Pulmonary artery endothelial cell (primary cell): ENCODE results near the gene CCL1. TPM values are rescaled to one million over a fixed set of nuclear protein-coding genes. Genes with fewer than 3 reads are reported as not detected.

Experiments
- DNase-seq: peaks from one replicate; pipeline ENCODE4 v3.0.0-alpha.2; 2011; ENCODE audit warnings: low read depth, low spot score
- total RNA-seq: library from RNA; depleted of rRNA; stranded (reverse); fragments of >200 nt; gene quantifications from 2 replicates; pipeline ENCODE4 v1.2.3, GENCODE V29; 2014

CCL1 gene, protein sequence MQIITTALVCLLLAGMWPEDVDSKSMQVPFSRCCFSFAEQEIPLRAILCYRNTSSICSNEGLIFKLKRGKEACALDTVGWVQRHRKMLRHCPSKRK
- not detected in 2 replicates for total RNA-seq

DNA sequence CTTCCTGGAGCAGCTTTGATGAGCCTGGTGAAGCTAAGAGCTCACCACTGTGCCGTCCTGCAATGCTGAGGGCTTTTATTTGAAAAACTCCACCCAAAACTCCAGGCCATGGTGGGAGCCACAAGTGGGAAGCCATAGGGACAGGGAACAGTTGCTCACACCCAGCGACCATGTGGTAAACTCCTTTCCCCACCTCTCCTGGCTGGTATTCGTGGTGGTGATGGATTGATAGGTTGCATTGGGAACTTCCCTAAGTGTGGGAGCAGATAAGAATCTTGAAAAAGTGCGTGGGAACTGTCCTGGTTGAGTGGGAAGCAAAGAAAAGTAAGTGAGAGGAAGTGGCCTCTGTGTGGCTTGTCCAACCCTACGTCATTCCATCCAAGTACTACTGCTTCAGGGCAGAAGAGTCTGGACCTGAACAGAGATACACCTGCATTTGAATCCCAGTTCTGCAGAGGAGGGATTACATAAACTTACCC is at the start of gene CCL1:
CCL1 (minus strand) TSS at position 51 of the 479 bp plus-strand sequence. CDS start 72 bp downstream, outside the sequence.
- DNase-seq: no peak

DNA sequence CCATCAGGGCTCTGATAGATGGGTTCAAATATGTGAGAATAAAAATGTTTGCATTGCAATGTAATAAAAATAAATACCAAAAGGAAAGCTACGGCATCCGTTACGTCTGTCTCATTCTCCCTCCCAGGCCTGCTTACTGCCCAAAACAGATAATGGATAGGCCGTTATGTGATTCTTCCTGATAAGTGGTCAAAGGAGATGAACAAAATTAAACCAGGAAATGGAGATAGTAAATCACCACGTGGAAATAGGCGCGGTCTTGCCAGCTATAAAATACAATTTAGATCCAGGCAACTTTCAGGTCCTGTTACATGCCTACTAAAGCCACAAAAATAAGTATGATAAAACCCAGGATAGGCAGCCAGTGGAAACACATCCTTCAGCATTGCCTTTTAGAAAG is 49.5 kb upstream of the CCL1 start:
- DNase-seq: no peak

DNA sequence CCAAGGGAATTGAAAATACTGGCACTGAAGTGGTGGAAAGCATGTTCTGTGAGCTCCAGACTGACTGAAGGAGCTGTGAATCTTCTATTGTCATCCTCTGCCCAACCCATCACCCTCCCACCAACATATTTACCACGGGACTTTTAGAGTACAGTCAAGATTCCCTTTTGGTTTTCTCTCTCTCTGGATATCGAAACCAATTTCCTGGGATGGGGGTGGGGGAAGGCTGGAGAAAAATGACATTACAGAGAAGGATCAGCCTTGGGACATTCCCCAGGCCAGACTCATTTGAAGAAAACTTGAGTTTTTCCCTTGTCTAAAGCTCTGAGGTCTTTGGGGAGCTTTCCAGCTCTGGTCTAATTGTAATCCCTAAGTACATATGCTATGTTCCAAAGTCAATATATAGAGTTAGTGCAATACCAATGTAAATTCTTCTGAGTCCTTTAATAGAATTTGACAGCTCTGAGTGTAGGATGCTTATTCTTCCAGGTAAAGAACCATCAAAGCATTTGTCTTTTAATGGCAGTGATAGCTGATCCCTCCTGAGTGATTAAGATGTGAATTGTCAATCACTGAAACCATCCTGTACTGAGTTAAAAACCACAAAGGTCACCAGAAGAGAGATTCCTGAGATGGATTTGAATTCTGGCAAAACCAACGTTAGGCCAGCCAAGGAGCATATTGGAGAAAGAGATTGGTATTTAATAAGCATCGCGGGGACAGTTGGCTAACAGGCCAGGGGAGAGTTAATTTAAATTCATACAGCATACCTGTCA is 48.8 kb upstream of the CCL1 start:
- DNase-seq: no peak

DNA sequence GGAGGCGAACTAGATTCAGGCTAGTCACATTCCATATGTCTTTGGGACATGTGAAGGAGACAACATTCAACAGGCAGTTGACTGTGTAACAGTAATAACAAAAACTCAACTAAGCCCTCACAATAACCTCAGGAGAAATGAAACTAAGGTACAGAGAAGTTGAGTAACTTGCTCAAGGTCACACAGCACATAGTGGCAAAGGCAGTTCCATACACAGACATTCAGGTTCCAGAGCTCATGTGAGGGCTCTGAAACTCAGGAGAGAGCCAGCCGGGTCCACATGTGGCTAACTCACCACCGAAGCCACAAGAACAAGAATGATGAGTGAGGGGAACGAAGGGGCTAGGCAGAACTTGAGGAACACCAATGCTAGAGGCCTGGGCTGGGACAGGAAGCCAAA is 46.3 kb upstream of the CCL1 start:
- no peak for DNase-seq

DNA sequence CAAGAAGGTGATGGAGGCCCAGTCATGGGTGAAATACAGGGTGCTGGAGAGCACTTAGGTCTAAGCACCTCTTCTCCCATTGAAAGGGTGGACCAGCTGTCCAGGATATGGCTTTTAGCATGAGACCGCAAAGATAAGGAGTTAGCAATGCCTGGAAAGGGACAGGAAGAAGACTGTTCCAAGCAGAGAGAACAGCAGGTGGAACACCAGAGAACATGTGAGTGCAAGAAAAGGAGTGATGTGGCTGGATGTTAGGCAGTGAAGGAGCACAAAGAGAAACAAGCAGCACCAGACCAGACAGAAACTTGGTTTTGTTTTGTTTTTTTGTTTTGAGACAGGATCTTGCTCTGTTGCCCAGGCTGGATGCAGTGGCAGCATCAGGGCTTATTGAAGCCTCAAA is 45.4 kb upstream of the CCL1 start:
- no peak for DNase-seq

DNA sequence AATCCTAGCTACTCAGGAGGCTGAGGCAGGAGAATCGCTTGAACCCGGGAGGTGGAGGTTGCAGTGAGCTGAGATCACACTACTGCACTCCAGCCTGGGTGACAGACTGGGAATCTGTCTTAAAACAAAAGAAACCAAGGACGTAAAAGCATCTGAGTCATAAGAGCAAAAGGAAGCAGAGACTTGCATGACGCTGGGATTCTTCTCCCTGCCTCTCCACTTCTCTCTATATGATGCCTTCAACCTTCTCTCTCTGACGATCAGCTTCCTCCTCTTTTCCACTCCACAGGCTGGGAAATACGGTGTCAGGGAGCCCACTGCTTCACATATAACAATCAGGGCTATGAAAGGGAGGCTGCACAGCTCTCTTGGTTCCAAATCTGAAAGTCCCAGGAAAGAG is 43.2 kb upstream of the CCL1 start:
- no peak for DNase-seq

DNA sequence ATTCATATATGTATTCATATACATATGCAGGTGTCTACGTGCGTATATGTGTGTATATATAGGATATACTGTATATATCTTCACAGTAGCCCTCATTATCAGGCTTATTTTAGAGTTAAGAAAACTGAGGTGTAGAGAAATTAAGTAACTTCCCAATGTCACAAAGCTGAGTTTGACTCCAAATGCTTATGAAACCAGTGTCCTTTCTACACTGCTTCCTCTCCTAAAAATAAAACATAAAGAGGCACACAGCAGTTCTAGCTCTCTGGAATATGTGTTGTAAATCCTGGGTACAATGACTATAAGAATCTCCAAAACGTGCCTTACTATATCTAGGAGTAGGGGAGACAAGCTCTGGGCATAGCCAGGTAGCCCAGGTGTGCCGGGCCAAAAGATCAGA is 40.0 kb upstream of the CCL1 start:
- no peak for DNase-seq

DNA sequence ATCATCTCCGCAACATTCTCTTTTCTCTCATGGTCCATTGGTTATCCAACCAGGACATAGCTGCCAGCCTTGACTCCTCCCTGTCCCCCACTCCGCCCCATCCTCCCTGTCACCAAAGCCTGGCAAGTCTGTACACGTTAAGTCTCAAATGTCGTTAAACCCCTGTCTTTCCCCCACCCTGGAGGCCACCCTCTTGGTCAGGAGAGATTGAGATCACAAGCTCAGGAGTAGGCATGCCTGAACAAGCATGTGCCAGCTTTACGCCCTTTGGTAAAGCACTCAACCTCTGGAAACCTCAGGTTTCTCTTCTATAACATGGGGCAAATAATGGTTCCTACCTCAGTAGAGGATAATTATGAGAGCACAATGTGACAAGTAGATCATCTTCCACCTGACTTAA is 38.1 kb upstream of the CCL1 start:
- no peak for DNase-seq

DNA sequence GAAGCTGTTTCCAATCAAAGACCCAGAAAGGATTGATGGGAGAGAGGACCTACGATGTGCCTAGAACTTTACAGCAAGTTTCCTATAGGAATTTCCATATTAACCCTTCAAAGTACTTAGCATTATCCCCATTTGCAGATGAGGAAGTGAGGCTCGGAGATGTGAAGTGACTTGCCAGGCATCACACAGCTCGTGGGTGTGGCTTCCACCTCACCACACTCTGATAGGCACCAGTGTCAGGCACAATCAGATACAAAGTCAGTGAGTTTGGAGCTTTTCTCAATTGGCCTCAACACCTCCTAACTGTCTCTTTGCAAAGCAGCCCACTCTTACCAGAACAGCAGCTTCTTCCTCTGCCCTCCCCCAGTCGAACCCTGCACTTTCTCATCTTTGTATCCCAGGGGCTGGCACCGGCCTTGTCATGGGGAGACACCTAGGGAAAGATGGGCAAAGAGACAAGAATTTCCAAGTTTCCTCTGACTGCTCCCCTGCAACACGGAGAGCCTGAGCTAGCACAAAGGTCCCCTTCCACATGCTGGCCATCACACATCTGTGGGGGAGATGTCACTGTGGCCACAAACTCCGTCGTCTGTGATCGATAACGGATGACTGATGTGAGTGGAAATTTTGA is 37.4 kb upstream of the CCL1 start:
- no peak for DNase-seq

DNA sequence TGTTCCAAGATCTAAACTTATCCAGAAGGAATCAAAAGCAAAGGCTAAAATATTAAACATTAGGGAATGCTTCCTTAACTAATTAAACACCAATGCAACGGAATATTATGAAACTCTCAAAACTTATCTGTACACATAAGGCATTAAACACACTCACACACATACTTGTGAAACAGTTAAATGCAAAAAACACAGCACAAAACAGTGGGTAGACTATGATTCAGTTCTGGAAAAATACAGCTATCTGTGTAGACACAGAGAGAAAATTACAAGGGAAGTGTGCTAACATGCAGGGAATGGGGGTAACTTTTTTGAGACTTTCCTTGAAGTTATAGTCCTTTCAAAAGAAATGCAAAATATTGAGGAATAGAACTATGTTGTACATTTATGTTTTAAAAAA is 36.7 kb upstream of the CCL1 start:
- no peak for DNase-seq

DNA sequence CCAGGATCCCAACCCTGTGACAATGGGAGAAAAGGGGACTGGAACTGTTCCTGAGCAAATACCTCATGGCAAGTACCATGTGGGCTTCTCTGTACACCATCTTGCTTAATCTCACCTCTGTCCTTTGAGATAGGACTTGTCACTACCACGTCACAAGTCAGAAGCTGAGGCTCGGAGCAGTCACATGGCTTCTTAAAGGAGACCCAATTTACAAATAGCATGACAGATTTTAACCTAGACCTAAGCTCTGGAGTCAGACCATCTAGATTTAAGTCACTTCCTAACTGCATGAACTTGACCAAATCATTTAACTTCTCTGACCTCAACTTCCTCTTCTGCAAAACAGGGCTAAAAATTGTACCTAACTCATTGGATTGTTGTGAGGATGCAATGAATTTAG is 36.0 kb upstream of the CCL1 start:
- DNase-seq: no peak

DNA sequence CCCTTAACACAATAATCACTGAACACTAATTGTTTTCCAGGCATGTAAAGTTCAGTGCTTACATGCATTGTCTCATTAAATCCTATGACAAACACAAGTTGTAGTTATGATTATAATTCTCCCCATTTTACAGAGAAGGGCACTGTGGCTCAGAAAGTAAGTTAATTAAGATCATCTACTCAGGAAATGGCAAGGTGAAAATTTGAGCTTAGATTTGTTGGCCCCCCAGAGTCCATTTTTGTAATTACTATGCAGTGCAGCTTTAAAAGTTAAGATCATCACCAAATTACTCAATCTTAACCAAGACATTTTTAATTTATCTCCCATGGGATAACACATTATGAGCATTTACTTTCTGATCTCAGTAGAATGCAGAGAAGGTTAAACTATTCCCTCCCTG is 34.2 kb upstream of the CCL1 start:
- DNase-seq: no peak

DNA sequence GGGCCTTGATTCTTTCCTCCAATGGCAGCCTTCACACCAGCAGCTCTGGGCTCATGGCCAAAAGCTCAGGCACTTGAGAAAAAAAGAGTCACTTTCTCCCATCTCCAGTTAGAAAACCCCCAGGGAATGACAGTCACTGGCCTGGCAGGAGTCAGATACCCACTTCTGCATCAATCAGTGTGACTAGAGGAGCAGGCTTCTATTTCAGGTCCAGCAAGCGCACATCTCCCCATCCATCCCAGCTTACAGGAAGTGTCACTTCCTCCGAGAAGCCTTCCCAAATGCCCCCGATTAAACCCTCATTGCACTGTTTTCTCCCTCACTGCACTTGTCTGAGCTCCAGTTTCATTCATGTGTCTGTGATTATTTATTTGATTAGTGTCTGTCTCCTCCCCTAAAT is 30.4 kb upstream of the CCL1 start:
- no peak for DNase-seq

DNA sequence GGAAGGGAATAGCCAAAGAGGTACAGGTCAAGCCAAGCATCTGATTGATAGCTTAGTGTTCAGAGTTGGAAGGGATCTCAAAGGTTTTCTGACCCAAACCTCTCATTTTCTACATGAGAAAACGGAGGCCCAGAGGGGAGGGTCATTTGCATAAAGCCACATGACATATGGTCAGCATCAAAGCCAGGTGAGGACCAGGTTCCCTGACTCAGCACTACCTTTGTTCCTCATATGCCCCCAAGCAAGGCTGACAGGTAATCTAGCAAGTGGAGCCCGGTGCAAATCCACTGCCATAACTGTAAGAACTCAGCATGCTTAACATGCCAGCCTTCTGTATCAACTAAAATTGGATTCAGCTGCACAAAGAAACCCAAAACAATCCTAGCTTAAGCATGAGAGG is 28.2 kb upstream of the CCL1 start:
- no peak for DNase-seq

DNA sequence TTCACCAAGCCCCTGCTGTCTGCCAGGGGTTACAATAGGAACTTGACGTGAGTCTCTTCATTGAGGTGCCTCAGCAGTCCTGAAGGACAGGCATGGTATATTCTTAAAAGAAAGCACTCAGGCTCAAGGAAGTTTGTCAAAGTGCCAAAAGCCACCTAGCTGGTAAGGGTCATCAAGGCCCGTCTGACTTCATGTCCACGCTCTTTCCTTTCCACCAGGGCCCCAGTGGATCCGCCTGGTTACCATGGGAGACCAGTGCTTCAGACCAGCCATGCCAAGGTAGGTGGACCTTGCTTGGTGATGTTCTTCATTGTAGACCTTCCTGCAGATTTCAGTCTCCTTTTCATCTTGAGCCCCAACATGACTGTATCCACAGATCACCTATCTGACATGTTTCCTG is 27.6 kb upstream of the CCL1 start:
- no peak for DNase-seq

DNA sequence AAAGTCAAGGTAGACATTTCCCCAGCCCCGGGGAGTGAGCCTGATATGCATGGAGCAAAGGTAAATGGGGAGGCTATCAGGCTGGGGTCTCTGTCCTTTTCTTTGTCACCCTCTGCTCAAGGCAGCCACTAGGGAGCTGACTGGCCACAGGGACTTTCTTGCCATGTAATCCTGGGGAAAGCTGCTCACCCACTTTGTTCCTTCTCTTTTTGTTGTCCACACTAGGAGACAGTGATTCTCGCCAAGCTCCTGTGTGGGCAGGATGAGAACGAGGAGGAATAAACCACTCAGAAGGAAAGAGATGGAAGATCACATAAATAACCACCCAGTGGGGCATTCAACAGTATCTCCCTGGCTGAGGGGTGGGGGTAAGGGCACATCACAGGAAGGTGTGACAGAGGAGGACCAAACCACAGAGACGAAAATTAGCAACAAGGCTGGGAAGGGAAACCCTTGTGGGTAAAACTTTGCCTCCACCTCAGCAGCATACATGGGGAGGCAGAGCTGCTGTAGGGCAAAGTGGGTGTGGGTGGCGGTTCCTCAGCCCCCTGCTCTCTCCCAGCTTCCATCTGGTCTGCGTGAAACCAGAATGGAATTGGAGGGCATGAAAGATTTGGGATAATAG is 26.2 kb upstream of the CCL1 start:
- DNase-seq: no peak

DNA sequence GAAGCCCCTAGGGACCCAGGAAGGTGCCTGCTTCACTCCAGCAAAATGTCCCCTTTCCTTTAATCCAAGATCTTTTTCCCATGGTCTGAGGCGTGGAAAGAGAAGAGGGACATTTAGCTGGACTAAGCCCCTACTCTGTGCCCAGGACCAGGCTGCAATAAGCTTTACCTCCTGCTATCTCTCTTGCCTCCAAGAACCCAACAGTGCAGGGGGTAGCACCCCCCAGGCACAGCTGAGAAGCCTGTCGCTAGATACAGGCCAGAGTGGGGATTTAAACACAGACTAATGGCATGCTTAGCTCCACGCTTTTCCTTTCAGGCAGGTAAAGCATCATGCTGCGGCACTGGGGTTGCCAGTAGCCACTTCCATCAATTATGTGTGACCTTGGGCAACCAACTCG is 24.5 kb upstream of the CCL1 start:
- no peak for DNase-seq

DNA sequence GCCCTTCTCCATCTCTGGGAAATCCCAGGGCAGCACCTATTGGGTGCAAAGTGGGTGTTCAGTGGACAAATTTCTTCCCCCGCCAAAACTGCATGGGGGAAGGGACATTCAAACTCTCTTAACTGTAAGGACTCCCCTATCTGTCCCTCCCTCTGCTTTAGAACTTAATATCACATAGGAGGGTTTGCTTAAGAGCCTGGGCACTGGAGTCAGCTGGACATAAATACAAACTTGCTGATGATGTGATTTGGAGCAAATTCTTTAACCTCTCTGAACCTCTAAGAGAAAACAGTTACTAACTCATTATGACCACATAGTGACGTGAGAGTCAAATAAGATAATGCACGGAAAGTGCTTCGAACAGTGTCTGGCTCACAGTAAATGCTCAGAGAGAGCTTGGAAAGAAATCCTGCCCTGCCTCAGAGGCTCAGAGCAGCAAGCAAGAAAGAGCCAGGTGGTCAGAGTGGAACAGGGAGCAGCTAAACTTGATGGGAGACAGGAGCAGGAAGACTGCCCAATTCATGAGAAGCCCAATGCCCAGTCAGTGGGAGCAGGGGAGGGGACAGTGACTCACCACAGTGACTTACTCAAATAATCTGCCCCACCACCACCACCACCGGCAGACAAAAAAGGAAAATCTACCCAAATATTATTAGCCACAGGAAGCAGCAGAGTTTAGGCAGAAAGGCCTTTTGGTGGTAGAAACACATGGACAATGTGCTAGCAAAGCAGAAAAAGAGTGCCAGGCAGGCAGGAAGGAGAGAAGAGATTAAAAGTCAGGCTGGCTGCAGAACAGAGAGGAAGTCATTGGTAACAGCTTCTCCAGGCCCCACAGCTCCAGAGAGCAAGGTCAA is 23.9 kb upstream of the CCL1 start:
- DNase-seq: no peak

DNA sequence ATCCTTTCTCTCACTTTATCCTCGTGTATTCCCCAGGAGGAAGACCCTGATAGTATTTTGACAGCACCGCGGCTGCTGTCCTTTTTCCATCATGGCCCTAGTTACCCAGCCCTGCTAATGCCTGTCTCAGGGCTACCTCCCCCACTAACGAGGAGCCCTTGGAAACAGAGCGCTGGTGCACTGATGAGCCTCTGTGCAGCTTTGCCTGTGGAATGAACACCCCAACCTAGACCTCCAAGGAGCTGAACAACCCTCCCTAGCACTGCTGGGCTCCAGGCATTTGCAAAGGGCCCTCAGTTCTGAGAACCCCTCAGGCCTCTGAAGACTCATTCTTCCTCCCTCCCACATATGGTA is 23.3 kb upstream of the CCL1 start:
- DNase-seq: no peak

DNA sequence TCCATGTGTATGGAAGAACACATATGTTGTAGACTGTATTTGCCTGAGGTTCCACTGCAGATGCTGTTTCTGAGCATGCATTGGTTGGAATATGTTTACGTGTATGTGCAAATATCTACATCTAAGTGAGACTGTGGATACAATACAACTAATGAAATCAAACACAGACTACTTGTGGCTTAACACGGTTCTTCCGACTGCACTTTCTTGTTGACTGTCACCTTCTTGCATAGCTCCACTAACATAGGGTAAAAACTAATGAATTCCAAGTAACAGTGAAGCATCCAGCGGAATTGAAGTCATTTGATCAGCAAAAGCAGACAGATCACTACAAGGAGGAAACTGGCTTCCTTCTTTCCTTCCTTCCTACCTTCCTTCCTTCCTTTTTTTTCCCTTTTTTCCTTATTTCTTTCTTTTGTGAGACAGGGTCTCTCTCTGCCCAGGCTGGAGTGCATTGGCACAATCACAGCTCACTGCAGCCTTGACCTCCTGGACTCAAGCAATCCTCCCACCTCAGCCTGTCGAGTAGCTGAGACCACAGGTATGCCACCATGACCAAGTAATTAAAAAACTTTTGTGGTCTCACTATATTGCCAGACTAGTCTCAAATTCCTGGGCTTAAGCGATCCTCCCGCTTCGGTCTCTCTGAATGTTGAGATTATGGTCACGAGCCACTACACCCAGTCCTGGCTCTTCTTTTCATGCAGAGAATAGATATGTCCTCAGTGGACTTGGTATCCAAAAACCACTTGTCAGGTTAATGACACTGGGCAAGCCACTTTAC is 22.0 kb upstream of the CCL1 start:
- DNase-seq: no peak

DNA sequence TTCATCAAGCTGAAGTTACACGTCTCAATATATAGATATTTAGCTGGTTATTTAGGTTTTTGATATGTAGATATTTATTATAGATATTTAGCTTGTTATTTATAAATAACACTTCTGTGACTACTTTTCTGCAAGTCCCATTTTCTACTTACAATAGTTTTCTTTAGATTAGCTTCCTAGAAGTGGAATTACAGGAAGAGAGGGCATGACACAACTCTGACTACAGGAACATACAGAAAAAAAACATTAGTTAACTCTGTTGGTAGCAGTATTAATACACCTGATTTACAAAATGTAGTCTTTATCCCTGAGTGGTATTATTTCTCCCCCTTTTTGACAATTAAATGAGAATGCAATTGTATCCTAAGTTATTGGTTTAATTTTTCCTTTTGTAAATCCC is 21.2 kb upstream of the CCL1 start:
- peak; percentile 11 for DNase-seq
